Ovary (tissue), 3 donors: ENCODE data around the gene LIPT1.

Experiments
- POLR2A ChIP-seq: fragments of 450-650 bp; IDR thresholded peaks from one replicate; pipeline ENCODE4 v1.6.1; 2017; ENCODE audit warnings: antibody characterized with exemption, mild to moderate bottlenecking, moderate library complexity
- TF ChIP-seq, protein P1 (sequence below), 3 donors: fragments of 450-650 bp in 2 of 3; fragments of 200-600 bp in 1 of 3; IDR thresholded peaks; one replicate each; pipeline versions ENCODE4 v1.5.1 to v1.8.0; 2016 to 2022; ENCODE audit warnings: antibody characterized with exemption in 3 of 3, mild to moderate bottlenecking in 1 of 3
- donor health status: DM: no; HTN: no; CAD: no.

DNA sequence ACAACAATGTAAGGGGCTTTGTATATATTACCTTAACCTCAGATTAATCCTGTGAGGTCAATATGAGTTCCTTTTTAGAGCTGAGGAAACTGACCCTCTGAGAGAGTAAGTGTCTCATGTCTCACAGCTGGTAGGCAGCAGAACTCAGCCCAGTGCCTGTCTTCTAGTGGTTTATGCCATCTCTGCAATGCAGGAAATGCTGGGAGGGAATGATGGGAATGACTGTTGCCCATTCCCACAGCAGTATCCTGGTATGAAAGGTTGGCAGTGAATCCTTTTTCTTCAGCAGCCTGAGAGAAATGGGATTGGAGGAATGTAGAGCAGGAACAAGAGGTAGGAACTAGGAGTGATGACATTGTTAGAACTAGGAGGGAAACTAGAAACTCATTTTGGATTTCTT is 32.2 kb downstream of the LIPT1 start:
- TF ChIP-seq, protein P1, sequence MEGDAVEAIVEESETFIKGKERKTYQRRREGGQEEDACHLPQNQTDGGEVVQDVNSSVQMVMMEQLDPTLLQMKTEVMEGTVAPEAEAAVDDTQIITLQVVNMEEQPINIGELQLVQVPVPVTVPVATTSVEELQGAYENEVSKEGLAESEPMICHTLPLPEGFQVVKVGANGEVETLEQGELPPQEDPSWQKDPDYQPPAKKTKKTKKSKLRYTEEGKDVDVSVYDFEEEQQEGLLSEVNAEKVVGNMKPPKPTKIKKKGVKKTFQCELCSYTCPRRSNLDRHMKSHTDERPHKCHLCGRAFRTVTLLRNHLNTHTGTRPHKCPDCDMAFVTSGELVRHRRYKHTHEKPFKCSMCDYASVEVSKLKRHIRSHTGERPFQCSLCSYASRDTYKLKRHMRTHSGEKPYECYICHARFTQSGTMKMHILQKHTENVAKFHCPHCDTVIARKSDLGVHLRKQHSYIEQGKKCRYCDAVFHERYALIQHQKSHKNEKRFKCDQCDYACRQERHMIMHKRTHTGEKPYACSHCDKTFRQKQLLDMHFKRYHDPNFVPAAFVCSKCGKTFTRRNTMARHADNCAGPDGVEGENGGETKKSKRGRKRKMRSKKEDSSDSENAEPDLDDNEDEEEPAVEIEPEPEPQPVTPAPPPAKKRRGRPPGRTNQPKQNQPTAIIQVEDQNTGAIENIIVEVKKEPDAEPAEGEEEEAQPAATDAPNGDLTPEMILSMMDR (IDR thresholded peaks at IDR 0.05), result no peak
- no peak for TF ChIP-seq POLR2A
